ENCODE data around the gene RALGAPA1. TPM values are rescaled to one million over a fixed set of nuclear protein-coding genes. Genes with fewer than 3 reads are reported as not detected.

Gene RALGAPA1
- polyA plus RNA-seq, 1 donor (not counting 4 experiments of a cell fraction or from before 2014, with no cell fraction given) = 12.1 TPM

DNA sequence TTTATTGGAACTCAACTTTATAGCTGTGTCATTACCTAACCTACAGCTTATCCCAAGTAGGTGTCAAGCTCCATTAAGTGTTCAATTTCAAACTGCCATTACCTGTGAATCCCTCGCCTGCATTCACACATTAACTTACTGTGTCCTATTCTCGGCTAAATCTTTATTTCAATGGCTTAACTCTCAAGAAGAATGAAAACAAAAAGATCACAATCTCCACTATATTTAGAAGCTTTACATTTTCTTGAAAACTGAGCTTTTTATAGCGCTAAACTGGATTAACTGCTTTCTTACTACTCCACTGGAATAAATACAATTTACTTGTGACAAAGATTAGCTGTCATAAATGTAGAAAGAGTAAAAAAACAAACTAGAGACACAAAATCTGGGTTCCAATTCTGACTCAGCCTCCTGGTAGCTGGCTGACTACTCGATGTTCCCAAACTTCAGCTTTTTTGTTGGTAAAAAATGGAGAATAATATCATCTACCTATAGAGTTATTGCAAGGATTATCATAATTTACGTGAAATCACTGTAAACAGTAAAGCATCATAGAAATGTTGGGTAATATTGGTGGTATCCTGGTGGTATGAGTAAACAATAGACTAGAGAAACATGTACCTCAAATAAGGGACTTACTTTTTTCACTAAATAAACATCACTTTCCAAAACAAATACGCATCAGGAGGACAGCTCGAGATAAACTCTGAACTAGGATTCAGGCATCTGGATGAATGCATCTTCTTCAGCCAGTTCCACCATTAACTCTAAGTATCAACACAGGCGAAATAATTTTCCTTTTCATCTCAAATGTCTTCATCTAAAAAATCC, 1.7 kb downstream of the RALGAPA1 start:
- Histone ChIP-seq H4K20me1 (ENCODE audit: control insufficient read depth, extremely low read depth, insufficient read depth, low read length) (no peaks in the 10 kb centered on the region), H3K79me2 (ENCODE audit: control insufficient read depth, insufficient read depth, low read length) (peaks cover 33% of the 10 kb centered on the region), H3K9me3 (ENCODE audit: control insufficient read depth, low read depth, low read length) (no peaks in the 10 kb centered on the region), H3K4me1 (ENCODE audit: control insufficient read depth, extremely low read depth, insufficient read depth, low read length) (peaks cover 10% of the 10 kb centered on the region), H3K4me3 (ENCODE audit: control insufficient read depth in 2 of 3, extremely low read depth in 1 of 3, insufficient read depth in 2 of 3, low read depth in 1 of 3, low read length in 3 of 3) (peak overlapping the region in 2 of 3 experiments; percentile 88 to 92), H3K9me1 (ENCODE audit: control insufficient read depth, extremely low read depth, insufficient read depth, low read length) (no peaks in the 10 kb centered on the region), H3K4me2 (ENCODE audit: control insufficient read depth, extremely low read depth, insufficient read depth, low read depth, low read length) (peak overlapping the region; percentile 93), H2AFZ (ENCODE audit: control insufficient read depth, low read length) (no peak overlapping the region), H3K27ac (ENCODE audit: control insufficient read depth, insufficient read depth, low read length) (no peak overlapping the region), H3K36me3 (ENCODE audit: control insufficient read depth in 2 of 2, extremely low read depth in 1 of 2, insufficient read depth in 2 of 2, low read length in 2 of 2) (no peaks in the 10 kb centered on the region), H3K27me3 (ENCODE audit: control insufficient read depth, extremely low read depth, insufficient read depth, low read length) (no peaks in the 10 kb centered on the region), H3K9ac (ENCODE audit: control insufficient read depth, extremely low read depth, insufficient read depth, low read length) (no peak overlapping the region)
- dilution Hi-C loops (cut with MboI; ENCODE audit: extremely low pct_ligation_motif_present, low sequenced_read_pairs) = no loop called here
- FAIRE-seq (no peak), DNase-seq (ENCODE audit: low read depth, low spot score) (no peak)
- TF ChIP-seq EZH2 (IDR thresholded peaks at IDR 0.05; ENCODE audit: low read length) = no peak
- TF ChIP-seq CTCF (optimal IDR thresholded peaks at IDR 0.05 in 1 of 3, IDR thresholded peaks at IDR 0.05 in 1 of 3, conservative IDR thresholded peaks at IDR 0.05 in 1 of 3; ENCODE audit: extremely low read depth in 1 of 3, insufficient read depth in 2 of 3, low read length in 3 of 3) = no peak

DNA sequence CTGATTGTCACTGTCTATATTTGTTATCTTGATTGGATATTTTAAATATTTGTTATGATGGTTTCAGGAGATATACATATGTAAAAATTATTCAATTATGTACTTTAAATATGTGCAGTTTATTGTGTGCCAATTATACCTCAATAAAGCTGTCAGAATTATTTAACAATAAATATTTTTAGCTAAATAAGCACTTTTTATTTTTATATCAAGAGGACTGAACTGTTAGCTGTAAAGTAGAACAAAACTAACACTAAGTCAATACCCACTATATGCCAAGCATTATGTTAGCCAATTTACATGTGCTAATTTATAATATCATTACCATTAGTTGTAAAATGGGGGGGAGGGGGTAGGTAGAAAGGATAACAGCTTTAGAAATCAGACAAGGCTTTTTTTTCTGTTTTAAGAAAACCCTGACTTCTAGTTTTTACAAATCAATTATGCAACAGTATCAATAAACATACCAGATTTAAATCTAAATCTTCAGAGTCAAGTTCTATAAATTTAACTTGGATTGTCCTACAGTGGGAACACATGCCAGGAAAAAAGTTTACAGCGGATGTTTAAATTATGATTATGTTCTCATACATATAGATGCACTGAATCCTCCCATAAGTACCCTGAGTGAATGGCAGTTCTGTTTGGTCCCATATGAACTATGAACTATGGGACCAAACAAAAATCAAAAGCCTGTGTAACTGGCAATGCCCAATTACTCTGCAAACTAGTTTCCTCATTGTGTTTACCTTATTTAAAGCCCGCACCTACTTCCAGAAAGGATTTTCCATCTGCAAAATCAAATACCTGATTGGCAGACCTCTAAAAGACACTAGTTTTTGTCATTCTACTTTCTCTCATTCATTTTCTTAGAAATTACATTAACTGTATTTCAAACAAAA, 2.8 kb downstream of the RALGAPA1 start:
- FAIRE-seq = no peak
- Histone ChIP-seq H3K79me2 (ENCODE audit: control insufficient read depth, insufficient read depth, low read length) (peaks cover 34% of the 10 kb centered on the region), H3K36me3 (ENCODE audit: control insufficient read depth in 2 of 2, extremely low read depth in 1 of 2, insufficient read depth in 2 of 2, low read length in 2 of 2) (no peaks in the 10 kb centered on the region), H3K9me1 (ENCODE audit: control insufficient read depth, extremely low read depth, insufficient read depth, low read length) (no peaks in the 10 kb centered on the region), H4K20me1 (ENCODE audit: control insufficient read depth, extremely low read depth, insufficient read depth, low read length) (no peaks in the 10 kb centered on the region), H2AFZ (ENCODE audit: control insufficient read depth, low read length) (no peak overlapping the region), H3K9ac (ENCODE audit: control insufficient read depth, extremely low read depth, insufficient read depth, low read length) (no peak overlapping the region), H3K4me3 (ENCODE audit: control insufficient read depth in 2 of 3, extremely low read depth in 1 of 3, insufficient read depth in 2 of 3, low read depth in 1 of 3, low read length in 3 of 3) (no peak overlapping the region), H3K4me2 (ENCODE audit: control insufficient read depth, extremely low read depth, insufficient read depth, low read depth, low read length) (no peak overlapping the region), H3K4me1 (ENCODE audit: control insufficient read depth, extremely low read depth, insufficient read depth, low read length) (peaks cover 10% of the 10 kb centered on the region), H3K27me3 (ENCODE audit: control insufficient read depth, extremely low read depth, insufficient read depth, low read length) (no peaks in the 10 kb centered on the region), H3K9me3 (ENCODE audit: control insufficient read depth, low read depth, low read length) (no peaks in the 10 kb centered on the region), H3K27ac (ENCODE audit: control insufficient read depth, insufficient read depth, low read length) (no peak overlapping the region)
- no peak for DNase-seq (ENCODE audit: low read depth, low spot score)
- TF ChIP-seq EZH2 (IDR thresholded peaks at IDR 0.05; ENCODE audit: low read length) (no peak), CTCF (optimal IDR thresholded peaks at IDR 0.05 in 1 of 3, IDR thresholded peaks at IDR 0.05 in 1 of 3, conservative IDR thresholded peaks at IDR 0.05 in 1 of 3; ENCODE audit: extremely low read depth in 1 of 3, insufficient read depth in 2 of 3, low read length in 3 of 3) (no peak)
- dilution Hi-C loops (cut with MboI; ENCODE audit: extremely low pct_ligation_motif_present, low sequenced_read_pairs) = no loop called here
